ENCODE results near the gene FBXO40.
A peak's percentile ranks its signal among the peaks of the same experiment; 100 is the strongest.
"Not testable (repeated sequence)": the region's sequence is repeated elsewhere in the genome, so short reads cannot be mapped to it uniquely, and the experiment has no call there.

The FBXO40 gene, protein sequence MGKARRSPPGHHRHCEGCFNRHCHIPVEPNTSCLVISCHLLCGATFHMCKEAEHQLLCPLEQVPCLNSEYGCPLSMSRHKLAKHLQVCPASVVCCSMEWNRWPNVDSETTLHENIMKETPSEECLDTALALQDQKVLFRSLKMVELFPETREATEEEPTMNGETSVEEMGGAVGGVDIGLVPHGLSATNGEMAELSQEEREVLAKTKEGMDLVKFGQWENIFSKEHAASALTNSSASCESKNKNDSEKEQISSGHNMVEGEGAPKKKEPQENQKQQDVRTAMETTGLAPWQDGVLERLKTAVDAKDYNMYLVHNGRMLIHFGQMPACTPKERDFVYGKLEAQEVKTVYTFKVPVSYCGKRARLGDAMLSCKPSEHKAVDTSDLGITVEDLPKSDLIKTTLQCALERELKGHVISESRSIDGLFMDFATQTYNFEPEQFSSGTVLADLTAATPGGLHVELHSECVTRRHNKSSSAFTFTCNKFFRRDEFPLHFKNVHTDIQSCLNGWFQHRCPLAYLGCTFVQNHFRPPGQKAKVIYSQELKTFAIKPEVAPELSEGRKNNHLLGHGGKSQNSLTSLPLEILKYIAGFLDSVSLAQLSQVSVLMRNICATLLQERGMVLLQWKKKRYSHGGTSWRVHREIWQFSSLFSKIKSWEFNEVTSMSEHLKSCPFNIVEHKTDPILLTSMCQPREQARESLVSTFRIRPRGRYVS

GRCh38 chr3:121592856-121593702 is at the start of gene FBXO40:
FBXO40 (plus strand) TSS chr3:121593379; CDS start chr3:121620576, 27,197 bp downstream.
- no peak for DNase-seq (ENCODE audit: low spot score)

- no peak for DNase-seq (ENCODE audit: low spot score)
Observed at GRCh38 chr3:121545049-121545573, 48.1 kb upstream of the FBXO40 start.

GRCh38 chr3:121545574-121546455 is 47.4 kb upstream of the FBXO40 start, which contains the start of gene POLQ:
POLQ (minus strand) TSS chr3:121545988; CDS start chr3:121545877, 111 bp downstream.
- peak; percentile 89 for DNase-seq (ENCODE audit: low spot score)

DNA sequence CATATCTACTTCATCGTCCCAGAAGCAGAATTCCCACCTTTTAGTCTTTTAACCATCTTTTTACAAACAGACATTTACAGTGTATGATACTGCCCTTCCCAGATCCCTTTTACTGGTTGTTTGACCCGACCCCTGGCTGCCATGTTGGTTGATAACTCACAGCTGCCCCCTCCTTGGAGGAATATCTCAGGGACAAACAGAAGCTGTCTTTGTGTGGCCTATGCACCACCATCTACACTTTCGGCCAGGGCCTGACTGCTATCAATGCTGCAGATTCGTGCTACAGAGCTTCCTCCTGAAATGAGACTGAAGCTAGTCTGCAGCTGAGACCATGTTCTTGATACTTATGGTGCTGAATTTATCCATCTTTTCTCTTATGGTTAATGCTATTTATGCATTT is 40.8 kb upstream of the FBXO40 start:
- DNase-seq (ENCODE audit: low spot score): no peak

DNA sequence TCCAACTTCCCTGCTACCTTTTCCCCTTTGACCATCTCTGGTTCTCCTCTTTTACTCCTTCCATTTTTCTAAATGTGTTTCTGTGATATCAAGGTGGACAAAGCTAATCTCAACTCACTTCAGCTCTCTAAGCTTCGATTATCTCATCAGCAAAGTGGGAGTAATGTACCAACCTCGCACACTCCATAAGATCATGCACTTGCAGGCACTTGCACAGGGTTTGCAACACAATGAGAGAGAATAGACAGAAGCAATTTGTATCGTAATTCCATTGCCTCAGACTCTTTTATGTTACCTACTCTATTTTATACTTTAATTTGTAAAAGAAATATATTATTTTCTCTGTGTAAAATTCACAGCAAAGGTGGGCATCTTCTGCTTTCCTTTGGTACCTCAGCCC is 40.4 kb upstream of the FBXO40 start:
- DNase-seq (ENCODE audit: low spot score): no peak

- no peak for DNase-seq (ENCODE audit: low spot score)
Observed at GRCh38 chr3:121557426-121557934, 35.7 kb upstream of the FBXO40 start.

- no peak for DNase-seq (ENCODE audit: low spot score)
Observed at GRCh38 chr3:121562148-121562547, 31.0 kb upstream of the FBXO40 start.

GRCh38 chr3:121566773-121567172 is 26.4 kb upstream of the FBXO40 start:
- no peak for DNase-seq (ENCODE audit: low spot score)

DNA sequence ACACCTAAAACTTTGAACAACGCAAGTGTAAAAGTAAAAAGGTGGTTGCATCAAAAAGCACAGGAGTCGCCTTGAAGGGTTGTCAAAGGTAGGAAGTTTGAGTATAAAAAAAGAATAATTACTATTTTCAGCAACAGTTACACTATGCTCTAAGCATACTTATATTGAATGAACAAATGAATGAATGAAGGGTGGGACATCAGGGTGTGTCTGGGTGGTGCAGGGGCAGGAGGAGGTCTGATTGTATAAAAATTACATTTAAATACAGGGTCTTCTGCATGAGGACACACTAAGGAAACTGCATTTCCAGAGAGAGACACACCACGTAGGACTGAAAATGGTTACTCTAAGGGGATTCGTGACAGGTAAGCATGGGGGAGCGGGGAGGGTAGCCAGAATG is 25.5 kb upstream of the FBXO40 start, which contains the start of gene ARGFX:
ARGFX (plus strand) TSS at position 301 of the 400 bp plus-strand sequence. CDS start 2,765 bp downstream, outside the sequence.
- DNase-seq (ENCODE audit: low spot score): no peak

- no peak for DNase-seq (ENCODE audit: low spot score)
Observed at GRCh38 chr3:121574449-121574848, 18.7 kb upstream of the FBXO40 start.

DNA sequence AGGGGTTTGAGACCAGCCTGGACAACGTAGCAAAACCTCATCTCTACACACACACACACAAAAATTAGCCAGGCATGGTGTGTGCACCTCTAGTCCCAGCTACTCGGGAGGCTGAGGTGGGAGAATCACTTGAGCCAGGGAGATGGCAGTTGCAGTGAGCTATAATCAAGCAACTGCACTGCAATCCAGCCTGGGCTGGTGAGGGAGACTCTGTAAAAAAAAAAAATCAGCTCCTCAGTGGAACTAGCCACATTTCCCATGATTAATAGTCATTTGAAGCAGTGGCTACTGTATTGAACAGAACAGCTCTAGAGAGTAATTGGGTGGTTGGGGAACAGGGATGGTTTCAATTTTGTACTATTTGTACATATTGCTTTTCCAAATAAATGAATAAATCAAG is 11.5 kb upstream of the FBXO40 start:
- no peak for DNase-seq (ENCODE audit: low spot score)

- DNase-seq (ENCODE audit: low spot score): no peak
Observed at GRCh38 chr3:121584418-121584817, 8.8 kb upstream of the FBXO40 start.

DNA sequence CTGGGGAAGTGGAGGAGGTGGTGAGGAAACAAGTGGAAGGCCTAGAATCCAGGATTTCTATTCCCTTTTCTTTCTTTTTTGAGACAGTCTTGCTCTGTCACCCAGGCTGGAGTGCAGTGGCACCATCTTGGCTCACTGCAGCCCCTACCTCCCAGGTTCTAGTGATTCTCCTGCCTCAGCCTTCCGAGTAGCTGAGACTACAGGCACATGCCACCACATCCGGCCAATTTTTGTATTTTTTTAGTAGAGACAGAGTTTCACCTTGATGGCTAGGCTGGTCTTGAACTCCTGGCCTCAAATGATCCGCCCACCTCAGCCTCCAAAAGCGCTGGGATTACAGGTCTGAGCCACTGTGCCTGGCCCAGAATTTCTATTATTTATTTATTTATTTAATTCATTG is 627 bp downstream of the FBXO40 start:
- not testable (repeated sequence) for DNase-seq (ENCODE audit: low spot score)

DNA sequence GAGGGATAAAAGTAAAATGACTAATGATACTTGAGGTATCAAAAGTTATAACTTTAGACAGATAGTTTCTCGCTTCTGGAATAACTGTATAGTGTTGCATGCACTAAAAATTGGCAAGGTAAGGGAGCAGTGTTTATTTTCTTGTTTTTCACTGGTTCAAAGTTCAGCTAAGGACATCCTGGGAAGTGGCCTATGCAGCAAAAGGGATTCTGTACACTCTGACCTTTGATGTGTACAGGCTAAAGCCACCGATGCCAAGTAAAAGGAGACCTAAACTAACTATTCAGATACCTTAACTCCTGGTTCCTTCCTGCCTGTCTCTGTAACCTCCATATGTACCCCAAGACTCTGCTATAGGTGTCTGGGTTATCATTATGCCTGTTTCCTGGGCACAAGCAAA is 1.7 kb downstream of the FBXO40 start:
- DNase-seq (ENCODE audit: low spot score): no peak

GRCh38 chr3:121595765-121596406 is 2.7 kb downstream of the FBXO40 start:
- no peak for DNase-seq (ENCODE audit: low spot score)

DNA sequence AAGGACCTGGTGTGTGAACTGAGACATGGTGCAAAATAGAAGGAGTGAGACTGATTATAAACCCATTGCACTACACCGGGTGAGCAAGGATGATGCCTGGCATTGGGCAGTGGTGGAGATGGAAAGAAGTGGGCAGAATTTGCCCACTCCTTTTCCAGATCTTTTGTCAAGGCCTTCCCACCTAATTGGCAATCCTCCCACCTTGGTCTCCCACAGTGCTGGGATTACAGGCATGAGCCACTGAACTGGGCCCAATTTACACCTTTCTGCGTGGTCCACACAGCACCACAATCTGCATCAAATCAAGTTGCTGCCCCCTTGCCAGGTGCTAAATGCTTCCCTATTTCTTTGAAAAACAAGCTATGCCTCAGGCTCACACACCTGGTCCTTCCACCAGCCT is 5.4 kb downstream of the FBXO40 start:
- no peak for DNase-seq (ENCODE audit: low spot score)

- DNase-seq (ENCODE audit: low spot score): not testable (repeated sequence)
Observed at GRCh38 chr3:121599900-121600299, 6.7 kb downstream of the FBXO40 start.

DNA sequence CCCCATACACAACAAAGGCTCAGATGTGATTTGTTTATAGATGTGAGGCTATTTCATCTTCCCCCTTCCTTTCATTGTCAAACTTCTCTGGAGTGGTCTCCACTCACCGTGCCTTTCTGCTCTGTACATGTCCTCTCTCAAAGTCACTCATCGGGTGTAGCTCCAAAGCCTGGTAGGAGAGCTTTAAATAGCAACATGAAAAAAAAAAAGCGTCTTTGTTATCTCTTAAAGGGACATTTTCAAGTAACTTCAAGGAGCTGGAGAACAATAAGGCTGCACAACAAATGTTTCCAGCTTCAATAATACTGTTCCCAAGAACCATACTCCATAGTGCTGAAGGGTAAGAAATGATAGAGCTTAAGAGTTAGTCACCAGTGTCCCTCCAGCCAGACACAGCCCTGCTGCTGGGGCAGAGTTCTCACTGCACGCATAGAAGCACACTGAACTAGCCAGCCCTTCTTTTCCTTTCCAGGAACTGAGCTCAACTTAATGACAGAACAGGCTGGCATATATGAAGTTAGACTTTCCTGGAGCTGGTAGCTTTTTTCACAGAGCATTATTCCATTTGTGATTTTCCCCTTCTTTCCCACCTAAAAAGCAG is 8.1 kb downstream of the FBXO40 start:
- no peak for DNase-seq (ENCODE audit: low spot score)

GRCh38 chr3:121604759-121605158 is 11.6 kb downstream of the FBXO40 start:
- DNase-seq (ENCODE audit: low spot score): no peak

- DNase-seq (ENCODE audit: low spot score): no peak
Observed at GRCh38 chr3:121606106-121606505, 12.9 kb downstream of the FBXO40 start.
